Astrocyte (in vitro differentiated cells and primary cell): ENCODE results near the gene NCAPG2. TPM values are rescaled to one million over a fixed set of nuclear protein-coding genes. Genes with fewer than 3 reads are reported as not detected.
A peak's percentile ranks its signal among the peaks of the same experiment; 100 is the strongest.
"Not testable (repeated sequence)": the region's sequence is repeated elsewhere in the genome, so short reads cannot be mapped to it uniquely, and the experiment has no call there.

Source experiments
- DNase-seq: peaks from one replicate; pipeline ENCODE4 v3.0.0-alpha.2; 2010; ENCODE audit warnings: low read depth
- FAIRE-seq: peaks from 2 replicates; lab custom pipeline; 2011; peaks lifted over from hg19 to GRCh38; lab: Jason Lieb, UNC
- H2AFZ ChIP-seq: 2 replicates; pipeline ENCODE4 v1.6.0; 2012; ENCODE audit warnings: low read depth, low read length, inconsistent platforms
- H3K27ac ChIP-seq: 2 replicates; pipeline ENCODE4 v1.5.1; 2011; ENCODE audit warnings: low read depth, low read length, inconsistent platforms
- H3K27me3 ChIP-seq: 2 replicates; pipeline ENCODE4 v1.6.0; 2011; ENCODE audit warnings: low read length, inconsistent platforms; ENCODE audit not compliant: insufficient read depth
- H3K36me3 ChIP-seq: 2 replicates; pipeline ENCODE4 v1.5.1; 2011; ENCODE audit warnings: low read length, inconsistent platforms; ENCODE audit not compliant: insufficient read depth
- H3K4me1 ChIP-seq: 2 replicates; pipeline ENCODE4 v1.5.1; 2011; ENCODE audit warnings: low read length, inconsistent platforms; ENCODE audit not compliant: insufficient read depth
- H3K4me2 ChIP-seq: 2 replicates; pipeline ENCODE4 v1.6.0; 2012; ENCODE audit warnings: low read length, inconsistent platforms
- H3K4me3 ChIP-seq: 2 replicates; pipeline ENCODE4 v1.5.1; 2011; ENCODE audit warnings: low read depth, mild to moderate bottlenecking, low read length, inconsistent platforms; ENCODE audit not compliant: insufficient read depth
- H3K79me2 ChIP-seq: 2 replicates; pipeline ENCODE4 v1.6.0; 2012; ENCODE audit warnings: mild to moderate bottlenecking, low read length, inconsistent platforms; ENCODE audit not compliant: insufficient read depth
- H3K9ac ChIP-seq: 2 replicates; pipeline ENCODE4 v1.6.0; 2012; ENCODE audit warnings: mild to moderate bottlenecking, low read length, inconsistent platforms
- H3K9me3 ChIP-seq: 2 replicates; pipeline ENCODE4 v1.5.1; 2012; ENCODE audit warnings: low read depth, mild to moderate bottlenecking, low read length, inconsistent platforms; ENCODE audit not compliant: insufficient read depth
- H4K20me1 ChIP-seq: 2 replicates; pipeline ENCODE4 v1.6.0; 2012; ENCODE audit warnings: low read length, inconsistent platforms; ENCODE audit not compliant: insufficient read depth
- H3K27ac Mint-ChIP-seq: one replicate; pipeline ENCODE4 v1.8.0; 2021; ENCODE audit warnings: mild to moderate bottlenecking, mixed read lengths; ENCODE audit not compliant: unreplicated experiment
- H3K27me3 Mint-ChIP-seq: one replicate; pipeline ENCODE4 v1.8.0; 2021; ENCODE audit warnings: low read depth, mixed read lengths; ENCODE audit not compliant: unreplicated experiment
- H3K36me3 Mint-ChIP-seq: one replicate; pipeline ENCODE4 v1.8.0; 2021; ENCODE audit warnings: low read depth, mixed read lengths; ENCODE audit not compliant: unreplicated experiment
- H3K4me1 Mint-ChIP-seq: one replicate; pipeline ENCODE4 v1.8.0; 2021; ENCODE audit warnings: low read depth, mixed read lengths; ENCODE audit not compliant: unreplicated experiment
- H3K4me3 Mint-ChIP-seq: one replicate; pipeline ENCODE4 v1.8.0; 2021; ENCODE audit warnings: mild to moderate bottlenecking, moderate library complexity, mixed read lengths; ENCODE audit not compliant: unreplicated experiment
- H3K9me3 Mint-ChIP-seq: one replicate; pipeline ENCODE4 v1.8.0; 2021; ENCODE audit warnings: mild to moderate bottlenecking, mixed read lengths; ENCODE audit not compliant: unreplicated experiment
- CTCF ChIP-seq: IDR thresholded peaks from 2 replicates; pipeline ENCODE4 v1.5.1; 2011; ENCODE audit warnings: low read depth, mild to moderate bottlenecking, inconsistent platforms, low read length, moderate library complexity; ENCODE audit not compliant: insufficient read depth
- EZH2 ChIP-seq: IDR thresholded peaks from 2 replicates; pipeline ENCODE4 v1.6.1; 2012; ENCODE audit warnings: mild to moderate bottlenecking, low read length, inconsistent platforms; ENCODE audit not compliant: insufficient read depth
- total RNA-seq: library from RNA; stranded (reverse); gene quantifications from 2 replicates; pipeline ENCODE4 v1.2.1, GENCODE V29; 2021

NCAPG2 gene
- total RNA-seq, 1 donor from 2014 or later: 9.6 TPM

GRCh38 chr7:158698657-158699195 lies 5.9 kb downstream of the NCAPG2 start:
- FAIRE-seq: no peak
- Mint-ChIP-seq H3K9me3 (no peaks in the 10 kb centered on the region), H3K36me3 (peaks cover 3% of the 10 kb centered on the region), H3K4me3 (no peak overlapping the region), H3K27me3 (no peaks in the 10 kb centered on the region), H3K4me1 (no peaks in the 10 kb centered on the region), H3K27ac (no peak overlapping the region)
- H3K27ac ChIP-seq: no peak overlapping the region
- no peaks in the 10 kb centered on the region for H3K9me3 ChIP-seq
- H3K36me3 ChIP-seq: peaks cover 8% of the 10 kb centered on the region
- H4K20me1 ChIP-seq: no peaks in the 10 kb centered on the region
- peaks cover 83% of the 10 kb centered on the region for H3K79me2 ChIP-seq
- no peak for TF ChIP-seq EZH2
- TF ChIP-seq CTCF: no peak
- H3K4me1 ChIP-seq: peaks cover 5% of the 10 kb centered on the region
- H2AFZ ChIP-seq: no peak overlapping the region
- no peak overlapping the region for H3K9ac ChIP-seq
- no peak for DNase-seq
- no peaks in the 10 kb centered on the region for H3K27me3 ChIP-seq
- no peak overlapping the region for H3K4me2 ChIP-seq
- H3K4me3 ChIP-seq: no peak overlapping the region

- not testable (repeated sequence) for H3K27me3 ChIP-seq, H3K4me2 ChIP-seq, H3K4me3 ChIP-seq, H3K9me3 ChIP-seq, H3K36me3 Mint-ChIP-seq, H4K20me1 ChIP-seq, DNase-seq, H3K9me3 Mint-ChIP-seq, H3K9ac ChIP-seq, FAIRE-seq, H3K36me3 ChIP-seq, H3K27ac Mint-ChIP-seq, H3K4me3 Mint-ChIP-seq, H3K27me3 Mint-ChIP-seq, H2AFZ ChIP-seq, H3K4me1 ChIP-seq, H3K4me1 Mint-ChIP-seq, H3K27ac ChIP-seq
- peaks cover 72% of the 10 kb centered on the region for H3K79me2 ChIP-seq
Measured at GRCh38 chr7:158697597-158697996, 7.0 kb downstream of the NCAPG2 start.

GRCh38 chr7:158695726-158696452 lies 8.7 kb downstream of the NCAPG2 start:
- Mint-ChIP-seq H3K4me1 (no peaks in the 10 kb centered on the region), H3K36me3 (peaks cover 3% of the 10 kb centered on the region), H3K4me3 (no peak overlapping the region), H3K27me3 (no peaks in the 10 kb centered on the region), H3K9me3 (no peaks in the 10 kb centered on the region), H3K27ac (no peak overlapping the region)
- Histone ChIP-seq H3K36me3 (peaks cover 7% of the 10 kb centered on the region), H3K4me1 (no peaks in the 10 kb centered on the region), H2AFZ (peak overlapping the region; percentile 29), H4K20me1 (no peaks in the 10 kb centered on the region), H3K9me3 (no peaks in the 10 kb centered on the region), H3K27ac (no peak overlapping the region), H3K4me3 (no peak overlapping the region), H3K79me2 (peaks cover 55% of the 10 kb centered on the region), H3K9ac (no peak overlapping the region), H3K4me2 (peak overlapping the region; percentile 34), H3K27me3 (no peaks in the 10 kb centered on the region)
- FAIRE-seq (no peak), DNase-seq (peak; percentile 64)
- TF ChIP-seq CTCF: peak; percentile 55
- no peak for TF ChIP-seq EZH2
